Measurements from ENCODE around the gene NELL2.
"Not testable (repeated sequence)": the region's sequence is repeated elsewhere in the genome, so short reads cannot be mapped to it uniquely, and the experiment has no call there.

Gene NELL2

GRCh38 chr12:44875954-44876543 is at the start of gene NELL2:
NELL2 (minus strand) TSS chr12:44876315; CDS start chr12:44875869, 446 bp downstream.
- DNase-seq: no peak

GRCh38 chr12:44921736-44922135 is 45.6 kb upstream of the NELL2 start:
- no peak for DNase-seq

- DNase-seq: no peak
Measured at GRCh38 chr12:44917141-44917540, 41.0 kb upstream of the NELL2 start.

- no peak for DNase-seq
Measured at GRCh38 chr12:44915958-44916357, 39.8 kb upstream of the NELL2 start.

- DNase-seq: no peak
Measured at GRCh38 chr12:44904321-44904720, 28.2 kb upstream of the NELL2 start.

GRCh38 chr12:44898108-44898507 is 22.0 kb upstream of the NELL2 start:
- DNase-seq: not testable (repeated sequence)

DNA sequence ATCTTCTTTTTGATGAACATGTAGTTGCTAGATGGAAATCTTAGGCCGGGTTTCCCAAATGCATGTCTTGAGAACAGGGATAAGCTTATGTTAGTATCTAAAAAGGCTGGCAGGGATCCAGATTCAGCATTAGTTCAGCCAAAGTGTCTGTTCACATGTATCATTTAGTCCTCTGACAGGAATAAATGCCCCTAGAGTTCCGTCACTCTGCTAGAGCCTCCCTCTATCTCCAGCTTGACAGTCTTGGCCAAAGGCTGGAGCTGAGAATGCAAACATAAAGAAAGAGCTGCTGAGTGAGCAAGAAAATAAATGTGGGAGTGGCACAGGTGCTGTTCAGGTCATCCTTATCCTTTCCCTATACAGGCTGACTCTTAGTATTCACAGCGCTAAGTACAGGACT is 13.8 kb upstream of the NELL2 start:
- no peak for DNase-seq

DNA sequence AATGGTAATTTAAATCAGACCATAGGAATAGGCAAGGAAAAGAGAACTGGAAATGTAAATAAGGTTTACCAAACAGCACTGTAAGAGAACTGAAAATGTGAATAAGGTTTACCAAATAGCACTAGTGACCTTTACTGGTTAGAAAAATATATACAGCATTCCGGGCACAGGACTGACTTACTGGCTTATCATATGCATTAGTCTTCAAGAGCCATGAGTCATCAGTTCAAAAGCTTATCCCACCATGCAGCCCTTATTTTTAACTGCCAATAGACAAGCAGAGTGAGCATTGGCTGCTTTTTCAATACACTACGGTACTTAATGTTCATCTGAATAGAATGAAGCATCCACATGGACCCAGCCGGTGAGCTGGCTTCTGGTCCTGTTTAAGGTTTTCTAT is 13.0 kb upstream of the NELL2 start:
- no peak for DNase-seq

GRCh38 chr12:44885902-44886301 is 9.8 kb upstream of the NELL2 start:
- no peak for DNase-seq

DNA sequence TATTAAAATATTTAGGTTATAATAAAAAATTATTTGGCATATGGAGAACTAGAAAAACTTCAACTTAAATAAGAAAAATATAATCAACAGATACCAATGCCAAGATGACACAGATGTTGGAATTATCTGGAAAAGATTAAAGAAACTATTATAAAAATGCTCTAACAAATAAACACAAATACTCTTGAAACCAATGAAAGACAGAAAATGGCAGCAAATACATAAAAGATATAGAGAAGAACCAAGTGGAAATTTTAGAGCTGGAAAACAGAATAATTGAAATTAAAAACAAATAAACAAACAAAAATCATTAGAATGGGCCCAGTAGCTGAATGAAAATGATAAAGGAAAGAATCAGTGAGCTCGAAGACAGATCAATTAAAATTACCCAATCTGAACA is 5.1 kb upstream of the NELL2 start:
- no peak for DNase-seq

- DNase-seq: no peak
Measured at GRCh38 chr12:44876544-44877410, 662 bp upstream of the NELL2 start.

GRCh38 chr12:44875417-44875953 is 630 bp downstream of the NELL2 start:
- no peak for DNase-seq

DNA sequence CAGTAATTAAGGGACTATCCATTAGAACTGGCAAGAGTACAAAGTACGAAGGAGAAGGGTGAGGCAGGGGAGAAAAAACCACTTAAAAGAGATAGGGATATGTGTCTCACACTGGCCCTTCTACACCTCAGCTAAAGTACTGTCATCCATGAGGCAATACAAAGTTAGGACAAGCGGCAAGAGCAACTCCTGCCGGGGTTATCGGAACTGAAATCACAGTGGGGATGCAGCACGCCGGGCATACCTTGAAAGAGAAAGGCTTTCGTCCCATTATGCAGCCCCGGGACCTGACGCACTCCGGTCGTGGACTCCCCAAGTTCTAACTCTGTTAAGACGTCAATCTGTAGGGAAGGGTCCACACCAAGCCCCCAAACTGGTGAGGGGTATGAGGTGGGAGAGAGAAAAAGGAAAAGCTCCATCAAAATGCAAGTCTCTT is 1.1 kb downstream of the NELL2 start:
- DNase-seq: no peak

DNA sequence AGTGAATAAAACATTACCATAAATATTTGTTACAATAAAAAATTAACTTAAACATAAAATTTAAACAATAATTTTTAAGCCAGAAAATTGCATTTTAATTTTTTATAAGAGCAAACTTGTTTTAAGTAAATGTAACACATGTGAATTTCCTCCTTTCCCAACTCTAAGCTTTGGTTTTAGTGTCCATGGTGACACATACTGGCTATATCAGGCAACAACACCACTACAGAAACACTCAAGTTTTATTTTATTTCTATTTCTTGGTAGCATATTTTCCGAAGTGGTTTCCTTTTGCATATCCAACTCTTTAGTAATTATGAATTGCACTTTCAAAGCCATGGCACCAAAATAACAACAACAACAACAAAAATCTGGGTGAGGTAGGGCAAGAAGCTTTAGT is 2.2 kb downstream of the NELL2 start:
- DNase-seq: no peak

- no peak for DNase-seq
Measured at GRCh38 chr12:44869503-44869902, 6.6 kb downstream of the NELL2 start.

DNA sequence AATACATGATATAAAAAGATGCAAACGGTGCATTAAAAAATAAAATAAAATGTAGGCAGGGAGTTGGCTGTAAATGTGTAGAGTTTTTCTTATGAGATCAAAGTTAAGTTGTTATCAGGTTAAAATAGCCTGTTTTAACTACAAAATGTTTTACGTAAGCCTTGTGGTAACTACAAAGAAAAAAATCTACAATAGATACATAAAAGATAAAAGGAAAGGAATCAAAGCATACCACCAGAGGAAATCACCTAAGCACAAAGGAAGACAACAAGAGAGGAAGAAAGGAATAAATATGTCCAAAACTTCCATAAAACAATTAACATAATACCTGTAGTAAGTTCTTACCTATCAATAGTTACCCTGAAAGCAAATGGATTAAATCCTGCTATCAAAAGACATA is 12.2 kb downstream of the NELL2 start:
- no peak for DNase-seq

- DNase-seq: no peak
Measured at GRCh38 chr12:44859998-44860689, 16.0 kb downstream of the NELL2 start.

- no peak for DNase-seq
Measured at GRCh38 chr12:44858226-44858855, 17.8 kb downstream of the NELL2 start.

DNA sequence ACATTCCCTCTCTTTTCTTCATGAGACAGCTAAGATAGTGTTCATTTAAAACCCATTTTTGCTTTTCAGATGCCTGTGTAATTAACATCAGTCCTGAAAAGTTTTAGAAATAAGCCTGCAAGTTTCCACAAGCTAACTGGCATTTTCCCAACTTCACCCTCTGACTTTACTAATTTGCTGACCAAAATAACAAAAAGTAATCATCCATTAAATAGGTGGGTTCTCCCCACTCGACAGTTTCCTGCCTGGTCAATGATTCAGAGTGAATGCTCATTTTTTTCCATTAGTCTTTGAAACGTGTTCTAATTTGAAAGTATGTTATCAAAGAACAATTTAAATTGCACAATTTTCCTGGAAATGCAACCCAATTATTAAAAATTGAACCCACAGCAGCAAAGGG is 23.6 kb downstream of the NELL2 start:
- no peak for DNase-seq

- no peak for DNase-seq
Measured at GRCh38 chr12:44851586-44851985, 24.5 kb downstream of the NELL2 start.

- DNase-seq: no peak
Measured at GRCh38 chr12:44848703-44849085, 27.4 kb downstream of the NELL2 start.

GRCh38 chr12:44847888-44848702 is 28.0 kb downstream of the NELL2 start:
- DNase-seq: no peak

Measured in inflammatory macrophage treated with lipopolysaccharide for 4 hours (primary cell).